Measurements from ENCODE around the gene CASP9. TPM values are rescaled to one million over a fixed set of nuclear protein-coding genes. Genes with fewer than 3 reads are reported as not detected.
"Not testable (repeated sequence)": the region's sequence is repeated elsewhere in the genome, so short reads cannot be mapped to it uniquely, and the experiment has no call there.

The CASP9 gene
- total RNA-seq, 1 donor from 2014 or later = 13.9 TPM

DNA sequence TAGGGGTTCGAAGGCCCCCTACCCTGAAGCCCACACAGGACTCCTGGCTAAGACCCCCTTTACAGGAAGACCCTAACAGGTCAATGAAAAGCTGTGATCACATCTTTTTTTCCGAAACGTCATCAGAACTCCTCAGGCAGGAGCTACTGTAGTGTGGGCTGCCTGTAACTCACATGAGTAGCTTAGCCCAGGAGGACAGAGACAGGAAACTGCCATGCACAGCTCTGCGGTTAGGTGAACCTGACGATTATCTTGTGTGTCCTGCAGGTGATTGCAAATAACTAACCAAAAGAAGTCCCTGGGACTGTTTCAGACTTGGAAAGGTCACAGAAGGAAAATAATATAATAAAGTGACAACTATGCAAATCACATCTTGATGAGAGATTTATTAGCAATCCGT, 52.3 kb downstream of the CASP9 start:
- DNase-seq (ENCODE audit: extremely low read depth, low read depth, low spot score) = not testable (repeated sequence)

GRCh38 chr1:15471067-15471466, 52.9 kb downstream of the CASP9 start:
- not testable (repeated sequence) for DNase-seq (ENCODE audit: extremely low read depth, low read depth, low spot score)

- not testable (repeated sequence) for DNase-seq (ENCODE audit: extremely low read depth, low read depth, low spot score)
Observed at GRCh38 chr1:15469821-15470448, 54.1 kb downstream of the CASP9 start.

DNA sequence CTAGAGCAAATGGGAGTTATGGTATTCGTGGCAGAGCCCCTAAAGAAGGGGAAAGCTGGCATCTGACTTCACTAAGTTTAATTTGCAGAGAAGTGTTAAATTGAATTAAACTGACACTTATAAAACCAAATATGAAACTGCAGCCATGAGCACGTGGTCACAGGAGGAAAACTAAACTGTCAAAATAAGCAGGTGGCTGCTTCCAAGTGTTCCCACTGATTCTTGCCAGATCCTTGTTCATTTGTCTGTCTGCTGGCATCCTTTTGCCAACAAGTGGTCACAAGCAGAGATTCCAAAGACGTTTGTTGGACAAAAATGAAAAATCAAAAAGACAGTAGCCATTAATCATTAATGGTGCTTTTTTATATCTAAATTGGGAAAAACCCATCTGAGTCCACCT, 54.7 kb downstream of the CASP9 start:
- DNase-seq (ENCODE audit: extremely low read depth, low read depth, low spot score) = no peak

GRCh38 chr1:15468145-15468544, 55.9 kb downstream of the CASP9 start:
- no peak for DNase-seq (ENCODE audit: extremely low read depth, low read depth, low spot score)

GRCh38 chr1:15466955-15467625, 56.9 kb downstream of the CASP9 start:
- not testable (repeated sequence) for DNase-seq (ENCODE audit: extremely low read depth, low read depth, low spot score)

DNA sequence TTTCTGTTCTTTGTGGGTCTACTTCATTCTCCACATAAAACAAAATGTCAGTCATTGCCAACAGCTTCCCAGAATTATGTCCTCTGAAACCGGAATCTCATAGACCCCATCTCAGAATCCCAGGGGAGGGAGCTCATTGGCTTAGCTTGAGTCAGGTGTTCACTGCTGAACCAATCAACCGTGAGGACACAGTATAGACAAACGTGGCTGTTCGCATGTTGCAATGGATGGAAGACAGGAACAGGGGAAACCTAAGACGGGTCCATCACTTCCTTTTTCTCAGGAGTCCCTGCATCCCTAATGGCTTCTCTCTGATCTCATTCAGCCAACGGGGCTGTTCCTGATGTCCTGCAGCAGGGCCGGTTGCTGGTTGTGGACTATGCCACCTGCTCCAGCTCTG, 58.3 kb downstream of the CASP9 start:
- no peak for DNase-seq (ENCODE audit: extremely low read depth, low read depth, low spot score)

DNA sequence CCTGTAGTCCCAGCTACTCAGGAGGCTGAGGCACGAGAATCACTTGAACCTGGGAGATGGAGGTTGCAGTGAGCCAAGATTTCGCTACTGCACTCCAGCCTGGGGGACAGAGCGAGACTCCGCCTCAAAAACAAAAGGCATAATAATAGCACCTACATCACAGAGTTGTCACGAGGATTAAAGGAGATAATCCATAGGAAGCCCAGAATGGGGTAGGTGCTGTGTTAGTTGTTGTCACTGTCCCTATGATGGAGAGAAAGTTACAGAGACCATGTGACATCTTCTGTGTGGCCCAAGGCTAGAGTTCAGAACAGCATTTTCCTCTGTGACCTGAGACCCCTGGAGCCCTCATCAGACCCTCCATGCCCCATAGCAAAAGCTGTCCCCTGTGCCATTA, 60.1 kb downstream of the CASP9 start:
- not testable (repeated sequence) for DNase-seq (ENCODE audit: extremely low read depth, low read depth, low spot score)

DNA sequence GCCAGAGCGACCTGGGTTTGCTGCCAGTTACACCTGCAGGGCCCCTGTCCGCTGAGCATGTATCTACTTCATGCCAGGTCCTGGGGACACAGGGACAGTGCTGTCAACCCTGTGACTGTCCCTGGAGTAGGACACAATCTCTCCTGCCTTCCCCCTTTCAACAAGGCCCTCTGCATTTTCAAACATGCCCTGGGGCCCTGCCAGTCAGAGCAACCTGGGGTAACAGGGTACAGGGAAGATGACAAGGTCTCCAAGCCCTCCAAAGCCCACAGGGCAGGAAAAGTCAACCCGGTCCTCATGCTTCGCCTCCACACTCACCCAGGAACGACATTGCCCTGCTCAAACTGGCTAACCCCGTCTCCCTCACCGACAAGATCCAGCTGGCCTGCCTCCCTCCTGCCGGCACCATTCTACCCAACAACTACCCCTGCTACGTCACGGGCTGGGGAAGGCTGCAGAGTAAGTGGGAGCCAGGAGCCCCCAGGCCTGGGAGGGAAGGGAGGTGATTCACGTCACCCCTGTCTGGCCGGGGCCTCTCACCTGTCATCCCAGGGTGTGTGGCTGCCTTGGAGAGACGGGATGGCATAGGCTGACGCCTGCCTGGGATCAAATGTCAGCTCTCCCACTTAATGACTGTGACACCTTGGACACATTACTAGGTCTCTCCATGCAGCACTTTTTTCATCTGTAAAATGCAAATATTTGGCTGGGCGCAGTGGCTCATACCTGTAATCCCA, 60.8 kb downstream of the CASP9 start:
- not testable (repeated sequence) for DNase-seq (ENCODE audit: extremely low read depth, low read depth, low spot score)

- no peak for DNase-seq (ENCODE audit: extremely low read depth, low read depth, low spot score)
Observed at GRCh38 chr1:15460708-15461095, 63.3 kb downstream of the CASP9 start.

DNA sequence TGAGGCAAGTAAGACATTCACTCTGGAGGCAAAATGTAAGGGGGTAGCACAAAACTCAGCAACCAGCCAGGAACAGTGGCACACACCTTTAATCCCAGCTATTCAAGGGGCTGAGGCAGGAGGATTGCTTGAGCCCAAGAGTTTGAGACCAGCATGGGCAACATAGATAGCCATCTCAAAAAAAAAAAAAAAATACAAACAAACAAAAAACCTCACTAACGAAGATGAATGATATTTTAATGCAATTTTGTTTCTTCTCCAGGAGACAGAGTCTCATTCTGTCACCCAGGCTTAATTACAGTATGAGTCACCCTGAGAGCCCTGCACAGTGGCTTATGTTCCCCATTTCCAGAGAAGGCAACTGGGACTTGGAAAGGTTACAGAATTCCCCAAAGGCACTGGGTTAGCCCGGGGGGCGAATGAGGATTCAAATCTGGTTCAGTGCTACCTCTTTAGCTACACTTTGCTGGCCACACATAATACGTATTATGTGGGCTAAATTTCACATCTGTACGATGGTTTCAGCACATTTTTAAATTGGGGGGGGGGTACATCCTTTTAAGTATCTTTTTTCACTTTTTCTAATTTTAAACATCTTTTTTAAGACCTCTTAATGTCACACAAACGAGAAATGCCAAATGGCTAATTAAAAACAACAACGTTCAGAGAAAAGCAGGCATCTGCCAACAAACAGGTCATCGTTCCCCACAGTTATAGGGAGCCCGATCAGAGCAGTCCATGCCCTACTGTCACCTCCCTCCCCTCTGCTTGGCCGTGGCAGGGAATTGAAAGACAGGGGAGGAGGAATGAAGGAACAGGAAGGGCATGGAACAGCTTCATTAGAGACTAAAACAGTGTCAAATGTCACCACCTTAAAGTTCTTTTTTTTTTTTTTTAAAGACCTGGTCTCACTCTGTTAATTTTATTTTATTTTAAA, 64.0 kb downstream of the CASP9 start:
- no peak for DNase-seq (ENCODE audit: extremely low read depth, low read depth, low spot score)

DNA sequence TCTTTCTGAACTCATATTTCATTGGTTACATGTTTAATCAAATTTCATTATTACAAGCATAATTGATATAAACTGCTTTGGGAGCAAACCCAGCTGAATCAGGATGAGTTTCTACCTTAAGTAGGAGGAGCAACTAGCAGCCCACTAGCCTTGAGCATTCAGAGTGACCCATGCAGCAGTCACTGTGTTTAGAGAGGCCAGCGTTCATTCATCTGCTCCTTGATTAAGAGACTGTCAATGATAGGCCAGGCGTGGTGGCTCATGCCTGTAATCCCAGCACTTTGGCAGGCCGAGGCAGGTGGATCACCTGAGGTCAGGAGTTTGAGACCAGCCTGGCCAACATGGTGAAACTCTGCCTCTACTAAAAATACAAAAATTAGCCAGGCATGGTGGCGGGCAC, 65.6 kb downstream of the CASP9 start:
- not testable (repeated sequence) for DNase-seq (ENCODE audit: extremely low read depth, low read depth, low spot score)

DNA sequence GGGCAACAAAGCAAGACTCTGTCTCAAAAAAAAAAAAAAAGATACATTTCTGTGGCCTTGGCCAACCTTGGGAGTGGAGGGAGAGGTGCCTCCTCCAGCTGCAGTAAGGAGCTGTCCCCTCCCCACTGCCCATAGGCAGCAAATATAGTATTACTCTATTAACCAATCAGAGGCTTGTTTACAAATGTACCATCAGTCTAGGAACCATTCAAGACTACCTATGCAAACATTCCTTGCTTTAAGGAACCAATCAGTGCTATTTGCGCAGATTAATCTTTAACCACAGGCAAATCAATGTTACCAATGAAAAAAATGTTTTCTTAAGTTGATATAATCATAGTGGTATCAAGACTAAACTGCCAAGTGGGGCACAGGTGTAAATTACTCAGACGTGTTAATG, 66.4 kb downstream of the CASP9 start:
- no peak for DNase-seq (ENCODE audit: extremely low read depth, low read depth, low spot score)

GRCh38 chr1:15456313-15456954, 67.6 kb downstream of the CASP9 start, which contains the start of gene CELA2A:
Gene CELA2A, plus strand, starts transcription at chr1:15456732. Its CDS starts 22 bp downstream, at chr1:15456754.
- no peak for DNase-seq (ENCODE audit: extremely low read depth, low read depth, low spot score)

DNA sequence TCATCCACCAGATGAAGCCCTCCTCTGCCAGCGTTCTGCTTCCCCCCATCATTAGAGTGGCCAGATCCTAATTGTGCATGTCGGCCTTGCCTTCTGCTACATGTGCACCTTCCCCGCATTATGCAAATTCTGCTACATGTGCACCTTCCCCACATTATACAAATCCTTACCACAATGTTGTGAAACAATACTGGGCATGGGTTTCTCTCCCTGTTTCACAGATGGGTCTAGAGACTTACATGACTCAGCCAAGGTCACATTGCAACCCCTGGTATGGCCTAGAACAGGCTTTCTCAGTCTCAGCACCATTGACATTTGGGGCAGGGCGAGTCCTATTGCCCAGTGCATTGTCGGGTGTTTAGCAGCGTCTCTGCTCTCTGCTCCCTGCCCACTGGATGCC, 68.5 kb downstream of the CASP9 start:
- no peak for DNase-seq (ENCODE audit: extremely low read depth, low read depth, low spot score)

GRCh38 chr1:15454256-15454655, 69.8 kb downstream of the CASP9 start:
- no peak for DNase-seq (ENCODE audit: extremely low read depth, low read depth, low spot score)

DNA sequence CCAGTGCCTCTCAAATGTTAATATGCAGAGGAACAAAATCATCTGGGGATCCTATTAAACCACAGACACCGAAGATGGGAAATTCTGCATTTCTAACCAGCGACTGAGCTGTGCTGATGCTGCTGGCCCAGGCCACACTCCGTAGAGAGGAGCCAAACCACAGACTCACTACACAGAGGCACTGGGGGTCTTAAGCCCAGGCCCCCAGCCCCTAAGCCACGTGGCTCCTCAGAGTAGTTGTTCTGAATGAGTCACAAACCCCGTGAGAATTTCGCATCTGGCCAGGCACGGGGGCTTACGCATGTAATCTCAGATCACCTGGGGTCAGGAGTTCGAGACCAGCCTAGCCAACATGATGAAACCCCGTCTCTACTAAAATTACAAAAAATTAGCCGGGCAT, 70.3 kb downstream of the CASP9 start:
- no peak for DNase-seq (ENCODE audit: extremely low read depth, low read depth, low spot score)

DNA sequence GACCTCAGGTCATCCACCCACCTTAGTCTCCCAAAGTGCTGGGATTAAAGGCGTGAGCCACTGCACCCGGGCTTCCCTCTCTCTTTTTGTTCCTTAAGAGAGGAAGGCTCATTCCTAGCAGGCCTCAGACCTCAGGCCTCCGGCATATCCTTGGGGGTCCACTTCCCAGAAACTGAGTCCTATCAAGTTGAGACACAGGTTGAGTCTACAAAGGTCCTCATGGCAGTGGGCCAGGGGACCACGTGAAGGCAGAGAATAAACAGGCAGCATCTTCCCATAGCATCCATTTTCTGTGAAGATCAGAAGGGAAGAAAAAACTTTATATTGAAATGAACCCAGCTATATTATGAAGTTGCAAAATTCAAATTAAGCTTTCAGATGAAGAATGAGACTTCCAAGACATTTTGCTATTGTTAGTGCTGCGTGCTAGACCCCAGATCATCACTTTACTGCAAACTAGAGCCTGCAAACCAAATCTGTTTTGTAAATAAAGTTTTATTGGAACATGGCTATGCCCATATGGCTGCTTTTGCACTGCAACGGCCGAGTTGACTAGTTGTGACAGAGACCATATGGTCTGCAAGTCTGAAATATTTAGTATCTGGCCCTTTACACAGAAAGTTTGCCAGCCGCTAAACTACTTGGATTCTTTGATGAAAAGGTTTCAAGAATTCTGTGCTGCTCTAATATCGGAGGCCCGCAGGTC, 71.0 kb downstream of the CASP9 start:
- DNase-seq (ENCODE audit: extremely low read depth, low read depth, low spot score) = no peak

DNA sequence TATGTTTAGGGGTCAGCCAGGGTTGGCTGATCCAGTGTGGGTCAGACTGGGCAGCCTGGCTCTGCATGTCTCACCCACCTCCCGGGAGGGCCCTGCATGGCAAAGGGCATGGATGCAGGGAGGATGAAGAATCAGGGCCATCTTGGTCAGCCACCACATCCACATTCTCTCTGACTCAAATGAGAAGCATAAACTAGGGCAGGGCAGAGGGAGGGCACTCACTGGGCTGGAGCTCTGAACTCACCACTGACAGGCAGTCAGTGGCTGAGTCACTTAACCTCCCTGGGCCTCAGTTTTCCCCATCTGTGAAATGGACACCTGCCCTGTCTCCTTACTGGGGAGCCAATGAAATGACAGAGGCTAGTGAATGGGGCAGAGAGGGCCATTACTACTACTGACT, 71.8 kb downstream of the CASP9 start:
- no peak for DNase-seq (ENCODE audit: extremely low read depth, low read depth, low spot score)
